Activated T-cell treated with anti-CD3 and anti-CD28 coated beads, Interleukin-2, amount 50 U/mL, for 1 hour (primary cell): Measurements from ENCODE around the gene ALKBH8.
A peak's percentile ranks its signal among the peaks of the same experiment; 100 is the strongest.
"Not testable (repeated sequence)": the region's sequence is repeated elsewhere in the genome, so short reads cannot be mapped to it uniquely, and the experiment has no call there.

Experiments
- DNase-seq: peaks from one replicate; pipeline ENCODE4 v3.0.0-alpha.2; 2020

Gene ALKBH8

DNA sequence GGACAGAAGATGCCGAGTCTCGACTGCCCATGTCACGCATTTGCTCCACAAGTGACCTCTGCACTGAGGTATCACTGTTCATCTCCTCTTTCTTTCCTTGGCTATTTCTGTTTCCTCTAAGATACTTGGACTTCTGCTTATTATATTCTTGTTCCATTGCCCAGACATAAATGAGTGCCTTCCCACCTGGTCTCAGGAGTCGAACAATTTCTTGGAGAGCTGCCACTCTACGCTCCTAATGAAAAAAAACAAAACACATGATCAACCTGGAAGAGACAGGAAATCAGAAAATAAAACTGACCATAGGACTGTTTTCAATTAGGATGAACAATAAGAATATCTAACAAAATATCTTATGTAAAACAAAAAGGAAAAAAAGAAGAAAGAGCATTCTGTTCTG is 60.6 kb downstream of the ALKBH8 start:
- no peak for DNase-seq

DNA sequence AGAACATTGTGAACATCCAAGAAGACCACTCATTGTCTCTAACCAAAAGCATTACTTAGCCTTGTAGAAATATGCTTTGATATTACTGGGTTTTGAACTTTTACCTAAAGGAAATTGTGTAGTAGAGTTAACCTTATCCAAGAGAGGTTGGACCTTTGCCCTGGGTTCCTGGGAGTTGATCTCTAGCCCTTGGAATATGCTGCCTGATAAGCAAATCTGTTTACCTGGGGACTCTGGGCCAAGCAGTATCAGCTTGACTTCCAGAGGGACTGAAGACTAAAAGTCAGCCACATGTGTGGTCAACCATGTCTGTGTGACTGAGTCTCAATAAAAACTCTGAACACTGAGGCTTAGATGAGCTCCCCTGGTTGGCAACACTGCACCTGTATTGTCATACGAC is 63.8 kb downstream of the ALKBH8 start:
- no peak for DNase-seq

DNA sequence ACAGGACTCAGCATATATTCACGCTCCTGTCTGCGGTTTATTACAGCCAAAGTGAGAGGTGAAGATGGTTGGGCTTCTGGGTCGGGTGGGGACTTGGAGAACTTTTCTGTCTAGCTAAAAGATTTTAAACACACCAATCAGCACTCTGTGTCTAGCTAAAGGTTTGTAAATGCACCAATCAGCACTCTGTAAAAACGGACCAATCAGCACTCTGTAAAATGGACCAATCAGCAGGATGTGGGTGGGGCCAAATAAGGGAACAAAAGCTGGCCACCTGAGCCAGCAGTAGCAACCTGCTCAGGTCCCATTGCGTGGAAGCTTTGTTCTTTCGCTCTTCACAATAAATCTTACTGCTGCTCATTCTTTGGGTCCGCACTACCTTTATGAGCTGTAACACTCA is 68.2 kb downstream of the ALKBH8 start:
- not testable (repeated sequence) for DNase-seq

DNA sequence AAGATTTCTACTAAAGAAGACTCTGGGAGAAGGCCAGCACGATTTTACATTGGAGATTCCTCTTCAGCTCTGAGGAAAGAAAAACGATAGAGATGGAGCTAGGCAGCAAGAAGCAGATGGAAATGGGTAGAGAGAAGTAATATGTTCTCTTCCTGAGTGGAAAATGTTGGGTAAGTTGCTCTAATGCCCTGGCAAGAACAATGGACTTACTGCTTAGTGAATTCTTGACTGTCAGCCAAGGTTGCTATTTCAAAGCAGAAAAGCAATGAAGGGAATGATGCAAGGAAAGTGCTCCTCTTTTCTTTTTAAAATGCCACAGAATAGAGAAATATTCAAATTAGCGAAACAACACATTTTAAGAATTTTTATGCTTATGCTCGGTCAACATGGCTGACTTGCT is 69.5 kb downstream of the ALKBH8 start:
- DNase-seq, result no peak

DNA sequence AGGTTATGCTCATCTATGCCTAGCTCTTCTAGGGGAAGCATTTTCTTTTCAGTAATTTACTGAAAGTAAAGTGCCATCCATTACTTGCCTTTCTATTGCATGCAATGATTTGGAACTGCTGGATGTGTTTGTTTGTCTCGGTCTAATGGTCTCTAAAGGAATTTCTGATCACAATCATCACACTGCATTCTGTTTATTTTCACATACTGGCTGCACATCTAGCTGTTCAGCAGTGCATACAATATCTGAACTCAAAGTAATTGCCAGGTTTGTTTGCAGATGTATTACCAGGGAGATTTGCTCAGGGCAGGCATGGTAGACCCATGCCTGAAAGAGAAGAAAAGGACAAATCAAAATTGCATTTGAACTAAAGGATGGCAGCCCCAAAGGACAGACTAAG is 71.5 kb downstream of the ALKBH8 start:
- DNase-seq, result no peak

DNA sequence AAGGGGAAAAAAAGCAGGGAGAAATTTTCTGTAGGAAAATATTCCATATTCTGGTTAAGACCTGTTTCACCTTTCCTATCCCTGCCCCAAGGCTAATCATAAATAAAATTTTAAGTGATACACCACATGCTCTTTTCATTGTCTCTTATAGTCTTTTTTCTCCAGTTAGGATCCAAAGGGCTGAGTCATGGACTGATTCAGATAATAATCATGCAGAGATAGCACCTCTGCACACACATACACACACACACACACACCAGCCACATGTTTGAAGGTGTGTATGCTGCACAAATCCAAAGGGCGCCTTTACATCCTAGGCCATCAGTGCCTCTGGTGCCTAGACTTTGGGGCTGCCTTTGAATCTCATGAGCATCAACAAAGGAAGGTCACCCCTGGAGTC is 72.4 kb downstream of the ALKBH8 start:
- no peak for DNase-seq

DNA sequence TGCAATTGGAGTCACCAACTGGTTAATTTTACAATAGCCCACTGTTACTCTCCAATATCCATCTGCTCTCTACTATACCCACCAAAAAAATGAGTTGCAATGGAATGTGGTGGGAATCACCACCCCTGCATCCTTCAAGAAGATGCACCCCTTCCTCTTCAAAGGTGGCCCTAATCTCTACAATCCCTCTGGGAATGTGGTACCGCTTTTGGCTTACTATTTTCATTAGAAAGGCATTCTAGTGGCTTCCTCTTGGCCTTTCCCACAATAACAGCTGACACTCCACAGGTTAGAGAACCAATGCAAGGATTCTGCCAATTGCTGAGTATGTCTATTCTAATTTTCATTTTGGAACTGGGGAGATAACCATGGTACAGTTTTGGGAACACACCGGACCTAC is 74.7 kb downstream of the ALKBH8 start:
- DNase-seq, result no peak

DNA sequence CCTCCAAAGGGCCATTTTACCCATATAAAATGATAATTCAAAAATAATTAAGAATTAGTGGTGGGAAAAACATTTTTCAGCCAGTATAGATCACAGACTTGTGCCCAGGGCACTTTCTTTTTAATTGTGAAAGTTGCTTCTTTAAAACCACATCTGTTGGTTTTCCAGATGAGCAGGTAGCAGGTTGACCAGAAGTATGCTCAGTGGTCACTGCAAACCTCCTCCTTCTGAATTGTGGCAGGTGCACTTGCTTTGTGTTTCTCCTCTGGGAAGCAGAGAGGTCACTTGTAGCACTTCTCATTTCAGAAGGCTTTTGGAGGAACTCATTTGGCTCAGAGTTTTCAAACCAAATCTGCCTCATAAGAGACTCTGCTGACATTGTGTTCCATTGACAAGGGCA is 83.3 kb downstream of the ALKBH8 start:
- DNase-seq, result no peak

DNA sequence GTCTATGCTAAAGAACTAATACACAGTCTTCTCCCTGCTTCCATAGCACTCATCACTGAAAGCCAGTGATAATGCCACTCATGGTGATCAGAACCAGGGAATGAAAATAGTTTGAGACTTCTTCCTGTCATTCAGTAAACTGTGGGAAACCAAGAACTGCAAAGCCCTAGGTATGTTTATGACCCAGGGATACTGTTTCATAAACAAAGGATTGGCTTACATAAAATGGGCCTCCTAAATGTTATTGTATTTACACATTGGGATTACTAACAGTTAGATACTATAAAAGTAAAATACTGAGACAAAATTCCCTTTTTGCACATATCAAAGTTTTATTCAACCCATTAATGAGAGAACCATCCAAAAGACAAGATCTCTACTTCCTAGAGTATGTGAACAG is 86.6 kb downstream of the ALKBH8 start:
- DNase-seq, result no peak

DNA sequence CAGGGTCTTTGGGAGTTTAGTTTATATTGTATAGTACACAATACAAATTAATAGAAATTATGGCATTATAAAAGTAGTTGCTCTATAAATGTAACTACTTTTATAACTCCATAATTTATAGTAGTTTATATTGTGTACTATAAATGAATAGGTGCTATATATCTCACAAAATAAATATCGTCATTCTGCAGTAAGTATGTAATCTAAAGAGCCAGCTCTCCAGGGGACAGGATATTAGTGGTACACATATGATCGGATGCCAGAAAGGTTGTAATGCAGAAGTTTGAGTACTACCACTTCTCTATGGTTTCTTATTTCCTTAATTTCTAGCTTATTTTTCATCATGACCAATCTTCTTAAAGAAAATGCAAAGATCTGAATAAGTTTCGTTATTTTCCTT is 87.7 kb downstream of the ALKBH8 start:
- DNase-seq, result no peak

DNA sequence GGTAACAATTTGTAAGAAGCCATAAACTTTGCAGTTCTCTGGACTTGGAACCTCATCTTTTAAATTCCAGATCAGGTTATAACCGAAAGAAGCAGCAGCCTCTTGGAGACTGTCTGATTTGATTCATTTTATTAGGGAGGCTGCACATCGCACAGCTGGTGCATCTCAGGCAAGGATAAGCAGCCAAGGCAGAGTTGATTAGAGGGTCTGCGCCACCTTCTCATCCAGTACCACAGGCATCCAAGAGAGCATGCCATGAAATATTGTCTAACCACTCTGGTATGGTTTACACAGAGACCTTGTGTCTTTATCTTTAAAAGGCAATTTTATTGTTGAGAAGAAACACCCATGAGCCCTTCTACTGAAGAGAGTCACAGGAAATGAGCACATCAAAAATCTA is 91.7 kb downstream of the ALKBH8 start:
- no peak for DNase-seq

DNA sequence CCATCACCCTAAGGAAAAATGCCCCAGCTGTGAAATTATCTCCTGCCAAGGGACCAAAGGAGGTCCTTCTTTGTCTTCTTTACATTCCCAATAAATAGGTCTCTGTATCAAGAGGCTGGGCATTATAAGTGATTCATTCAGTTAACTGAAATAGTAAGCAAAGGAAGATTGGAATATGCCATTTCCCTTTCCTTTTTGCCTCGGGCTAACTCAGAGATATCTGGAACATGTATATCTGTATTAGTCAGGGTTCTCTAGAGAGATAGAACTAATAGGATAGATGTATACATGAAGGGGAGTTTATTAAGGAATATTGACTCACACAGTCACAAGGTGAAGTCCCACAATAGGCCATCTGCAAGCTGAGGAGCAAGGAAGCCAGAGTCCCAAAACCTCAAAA is 92.6 kb downstream of the ALKBH8 start:
- no peak for DNase-seq

DNA sequence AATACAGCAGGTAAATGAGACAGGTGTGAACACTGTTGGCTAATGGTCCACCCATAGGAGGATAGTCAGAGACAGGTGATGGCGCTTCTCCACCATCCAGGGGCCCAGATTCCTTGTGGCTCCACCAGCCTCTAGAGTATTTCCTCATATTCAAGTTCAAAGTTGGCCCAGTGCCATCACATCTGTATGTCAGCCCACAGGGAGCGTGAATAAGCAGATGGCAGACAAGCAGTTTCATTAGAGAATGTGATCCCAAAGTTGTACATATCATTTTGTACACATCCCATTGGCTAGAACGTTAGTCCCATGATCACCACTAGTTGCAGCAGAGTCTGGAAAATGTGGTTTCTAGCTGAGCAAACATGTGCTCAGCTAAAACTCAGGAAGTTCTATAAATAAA is 96.9 kb downstream of the ALKBH8 start:
- no peak for DNase-seq

DNA sequence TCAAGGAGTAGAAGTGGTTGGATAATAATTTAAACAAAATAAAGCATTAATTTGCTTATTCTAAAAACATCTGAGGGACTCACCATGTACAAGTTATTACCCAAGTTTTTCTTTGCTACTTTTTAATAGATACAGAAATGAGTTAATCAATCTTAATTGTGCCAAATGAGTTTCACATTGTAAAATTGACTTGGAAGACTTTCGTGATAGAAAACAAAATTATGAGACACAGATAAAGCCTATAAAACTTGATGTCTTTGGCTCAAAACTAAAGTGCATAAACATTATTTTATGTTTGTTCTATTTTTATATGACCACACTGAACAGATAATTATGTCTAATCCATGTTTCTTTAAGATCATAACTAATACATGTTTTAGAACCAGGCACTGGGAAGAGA is 97.8 kb downstream of the ALKBH8 start:
- DNase-seq, result no peak

DNA sequence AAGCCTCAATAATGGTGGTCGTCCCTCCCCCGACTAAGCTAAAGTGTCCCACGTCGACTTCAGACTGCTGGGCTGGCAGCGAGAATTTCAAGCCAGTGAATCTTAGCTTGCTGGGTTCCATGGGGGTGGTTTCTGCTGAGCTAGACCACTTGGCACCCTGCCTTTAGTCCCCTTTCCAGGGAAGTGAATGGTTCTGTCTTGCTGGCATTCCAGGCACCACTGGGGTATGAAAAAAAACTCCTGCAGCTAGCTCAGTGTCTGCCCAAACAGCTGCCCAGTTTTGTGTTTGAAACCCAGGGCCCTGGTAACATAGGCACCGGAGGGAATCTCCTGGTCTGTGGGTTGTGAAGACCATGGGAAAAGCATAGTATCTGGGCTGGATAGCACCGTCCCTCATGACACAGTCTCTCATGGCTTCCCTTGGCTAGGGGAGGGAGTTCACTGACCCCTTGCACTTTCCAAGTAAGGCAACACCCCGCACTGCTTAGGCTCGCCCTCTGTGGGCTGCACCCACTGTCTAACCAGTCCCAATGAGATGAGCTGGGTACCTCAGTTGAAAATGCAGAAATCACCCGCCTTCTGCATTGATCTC is 99.2 kb downstream of the ALKBH8 start:
- DNase-seq, result not testable (repeated sequence)

DNA sequence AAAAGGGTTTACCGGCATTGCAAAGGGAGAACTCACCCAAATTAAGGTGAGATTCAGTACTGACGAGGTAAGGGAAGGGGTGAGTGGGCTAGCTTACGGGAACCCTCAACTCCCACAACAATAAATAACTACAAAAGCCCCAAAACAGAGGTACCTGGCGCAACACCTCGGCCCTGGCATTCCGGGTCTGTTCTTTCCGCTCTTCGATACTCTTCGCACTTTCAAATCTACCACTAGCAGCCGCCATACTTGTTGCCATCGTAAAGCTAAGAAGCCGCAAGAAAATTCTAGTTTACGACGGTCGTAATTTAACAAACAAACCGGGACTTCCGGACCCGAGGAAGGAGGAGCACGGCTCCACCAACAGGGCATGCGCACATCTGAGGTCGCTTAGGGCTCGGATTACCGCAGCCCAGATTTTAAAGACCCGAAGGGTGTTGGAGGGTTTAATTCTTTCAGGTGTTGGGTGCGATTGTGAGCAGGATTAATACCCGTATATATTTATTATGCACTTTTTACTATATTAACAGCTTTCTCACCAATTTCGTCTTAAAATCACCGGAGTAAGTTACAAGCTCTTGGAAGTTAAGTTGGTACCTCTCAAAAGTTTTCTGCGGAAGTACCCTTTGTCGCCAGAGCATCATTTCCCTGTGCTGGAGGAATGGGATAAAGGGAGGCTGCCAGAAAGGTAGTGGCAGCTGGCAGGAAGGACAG is 107.8 kb downstream of the ALKBH8 start, which contains the start of gene CWF19L2:
CWF19L2 (minus strand) TSS at position 268 of the 714 bp plus-strand sequence; CDS start at position 259, 9 bp downstream.
- peak; percentile 79 for DNase-seq

DNA sequence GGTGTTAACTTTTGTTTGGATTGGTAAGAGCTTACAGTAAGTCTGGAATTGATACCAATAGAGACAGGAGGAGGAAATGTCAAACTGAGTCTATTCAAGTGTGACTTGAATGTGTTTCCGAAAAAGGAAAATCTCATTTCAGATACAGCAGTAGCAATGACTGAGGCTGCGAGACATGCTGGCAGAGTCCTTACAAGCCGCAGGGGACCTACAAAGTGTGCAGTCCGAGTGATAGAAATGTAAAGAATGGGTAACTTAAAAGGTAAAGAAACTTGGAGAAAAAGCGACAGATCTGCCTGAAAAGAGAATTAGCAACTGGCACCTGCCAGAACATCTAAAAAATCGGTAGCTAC is 108.4 kb downstream of the ALKBH8 start:
- DNase-seq, result no peak

DNA sequence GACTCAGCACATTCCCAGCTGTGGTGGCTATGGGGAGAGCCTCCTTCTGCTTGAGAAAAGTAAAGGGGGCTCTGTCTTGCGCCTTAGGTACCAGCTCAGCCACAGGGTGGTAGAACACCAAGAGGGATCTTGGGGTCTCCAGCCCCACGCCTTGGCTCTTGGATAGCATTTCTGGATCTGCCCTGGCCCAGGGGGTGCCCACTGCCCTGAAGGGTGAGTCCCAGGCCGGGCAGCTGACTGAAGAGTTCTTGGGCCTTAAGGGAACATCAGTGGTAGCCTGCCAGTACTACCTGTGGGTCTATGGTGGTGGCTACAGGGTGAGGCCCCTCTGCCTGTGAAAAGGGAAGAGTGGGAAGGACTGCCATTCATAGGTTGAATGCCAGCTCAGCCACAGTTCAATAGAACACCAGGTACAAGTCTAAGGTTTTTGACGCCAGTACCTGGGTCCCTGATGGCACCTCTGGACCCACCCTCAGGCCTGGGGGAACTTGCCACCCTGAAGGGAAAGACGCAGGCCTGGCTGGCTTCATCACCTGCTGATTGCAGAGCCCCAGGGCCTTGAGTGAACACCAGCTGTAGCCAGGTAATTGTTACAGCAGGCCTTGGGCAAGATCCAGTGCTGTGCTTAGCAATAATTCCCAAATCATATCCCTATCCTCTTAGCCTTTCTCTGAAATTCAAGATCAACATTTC is 111.8 kb downstream of the ALKBH8 start:
- no peak for DNase-seq
